ENCODE data around the gene HCFC1. TPM values are rescaled to one million over a fixed set of nuclear protein-coding genes. Genes with fewer than 3 reads are reported as not detected.

HCFC1 gene
- total RNA-seq, 1 donor from 2014 or later = 105 TPM

GRCh38 chrX:153968754-153969124, 2.9 kb downstream of the HCFC1 start:
- peak overlapping the region; percentile 88 for H3K27ac Mint-ChIP-seq
- intact Hi-C loops (cut with micrococcal nuclease) = loop anchor here (1.0 kb wide), 1 partner anchor 93 kb away; no protein-coding TSS in a partner anchor
- peak overlapping the region; percentile 100 for H3K4me3 Mint-ChIP-seq
- peaks cover 23% of the 10 kb centered on the region for H3K4me1 Mint-ChIP-seq (ENCODE audit: low read depth)
- DNase-seq (ENCODE audit: low spot score) = no peak
- H3K9me3 Mint-ChIP-seq = no peaks in the 10 kb centered on the region
- H3K27me3 Mint-ChIP-seq (ENCODE audit: insufficient read depth) = no peaks in the 10 kb centered on the region
- peaks cover 18% of the 10 kb centered on the region for H3K36me3 Mint-ChIP-seq (ENCODE audit: low read depth)

GRCh38 chrX:153968255-153968654, 3.4 kb downstream of the HCFC1 start:
- intact Hi-C loops (cut with micrococcal nuclease) = no loop called here
- Mint-ChIP-seq H3K27ac (peak overlapping the region; percentile 88), H3K4me3 (peak overlapping the region; percentile 100), H3K9me3 (no peaks in the 10 kb centered on the region), H3K36me3 (ENCODE audit: low read depth) (peaks cover 18% of the 10 kb centered on the region), H3K27me3 (ENCODE audit: insufficient read depth) (no peaks in the 10 kb centered on the region), H3K4me1 (ENCODE audit: low read depth) (peaks cover 18% of the 10 kb centered on the region)
- DNase-seq (ENCODE audit: low spot score) = no peak

- Mint-ChIP-seq H3K27ac (peak overlapping the region; percentile 88), H3K36me3 (ENCODE audit: low read depth) (peaks cover 18% of the 10 kb centered on the region), H3K9me3 (no peaks in the 10 kb centered on the region), H3K4me1 (ENCODE audit: low read depth) (peaks cover 15% of the 10 kb centered on the region), H3K4me3 (peak overlapping the region; percentile 100), H3K27me3 (ENCODE audit: insufficient read depth) (no peaks in the 10 kb centered on the region)
- DNase-seq (ENCODE audit: low spot score) = no peak
- intact Hi-C loops (cut with micrococcal nuclease) = loop anchor here (1.0 kb wide), 1 partner anchor 14 kb away; no protein-coding TSS in a partner anchor
These were observed 3.9 kb downstream of the HCFC1 start for GRCh38 chrX:153967536-153968224.

GRCh38 chrX:153966841-153967535, 4.6 kb downstream of the HCFC1 start:
- intact Hi-C loops (cut with micrococcal nuclease) = loop anchor here (1.0 kb wide), 1 partner anchor 14 kb away; no protein-coding TSS in a partner anchor
- peak overlapping the region; percentile 100 for H3K4me3 Mint-ChIP-seq
- H3K9me3 Mint-ChIP-seq = no peaks in the 10 kb centered on the region
- H3K27me3 Mint-ChIP-seq (ENCODE audit: insufficient read depth) = no peaks in the 10 kb centered on the region
- peaks cover 15% of the 10 kb centered on the region for H3K4me1 Mint-ChIP-seq (ENCODE audit: low read depth)
- H3K36me3 Mint-ChIP-seq (ENCODE audit: low read depth) = peaks cover 18% of the 10 kb centered on the region
- DNase-seq (ENCODE audit: low spot score) = no peak
- peak overlapping the region; percentile 88 for H3K27ac Mint-ChIP-seq

GRCh38 chrX:153966283-153966688, 5.3 kb downstream of the HCFC1 start:
- H3K4me3 Mint-ChIP-seq = peak overlapping the region; percentile 100
- no peaks in the 10 kb centered on the region for H3K27me3 Mint-ChIP-seq (ENCODE audit: insufficient read depth)
- peaks cover 16% of the 10 kb centered on the region for H3K36me3 Mint-ChIP-seq (ENCODE audit: low read depth)
- DNase-seq (ENCODE audit: low spot score) = no peak
- peak overlapping the region; percentile 88 for H3K27ac Mint-ChIP-seq
- intact Hi-C loops (cut with micrococcal nuclease) = no loop called here
- H3K4me1 Mint-ChIP-seq (ENCODE audit: low read depth) = peaks cover 15% of the 10 kb centered on the region
- no peaks in the 10 kb centered on the region for H3K9me3 Mint-ChIP-seq

- peaks cover 15% of the 10 kb centered on the region for H3K4me1 Mint-ChIP-seq (ENCODE audit: low read depth)
- no peaks in the 10 kb centered on the region for H3K9me3 Mint-ChIP-seq
- H3K4me3 Mint-ChIP-seq = peak overlapping the region; percentile 7
- H3K27me3 Mint-ChIP-seq (ENCODE audit: insufficient read depth) = no peaks in the 10 kb centered on the region
- peaks cover 20% of the 10 kb centered on the region for H3K36me3 Mint-ChIP-seq (ENCODE audit: low read depth)
- H3K27ac Mint-ChIP-seq = no peak overlapping the region
- no peak for DNase-seq (ENCODE audit: low spot score)
- intact Hi-C loops (cut with micrococcal nuclease) = no loop called here
These were observed 6.2 kb downstream of the HCFC1 start for GRCh38 chrX:153965406-153965805.

- H3K36me3 Mint-ChIP-seq (ENCODE audit: low read depth) = peaks cover 15% of the 10 kb centered on the region
- H3K9me3 Mint-ChIP-seq = no peaks in the 10 kb centered on the region
These were observed 7.5 kb downstream of the HCFC1 start for GRCh38 chrX:153964105-153964504.

GRCh38 chrX:153963546-153963945, 8.1 kb downstream of the HCFC1 start:
- H3K9me3 Mint-ChIP-seq = no peaks in the 10 kb centered on the region
- H3K27ac Mint-ChIP-seq = no peak overlapping the region
- H3K27me3 Mint-ChIP-seq (ENCODE audit: insufficient read depth) = no peaks in the 10 kb centered on the region
- H3K4me1 Mint-ChIP-seq (ENCODE audit: low read depth) = peaks cover 15% of the 10 kb centered on the region
- intact Hi-C loops (cut with micrococcal nuclease) = no loop called here
- peaks cover 15% of the 10 kb centered on the region for H3K36me3 Mint-ChIP-seq (ENCODE audit: low read depth)
- no peak overlapping the region for H3K4me3 Mint-ChIP-seq
- no peak for DNase-seq (ENCODE audit: low spot score)

More at GRCh38 chrX:153964105-153964504, 7.5 kb downstream of the HCFC1 start:
- intact Hi-C loops (cut with micrococcal nuclease) = no loop called here
- H3K27me3 Mint-ChIP-seq (ENCODE audit: insufficient read depth) = no peaks in the 10 kb centered on the region
- no peak overlapping the region for H3K27ac Mint-ChIP-seq
- DNase-seq (ENCODE audit: low spot score) = no peak
- H3K4me3 Mint-ChIP-seq = no peak overlapping the region
- H3K4me1 Mint-ChIP-seq (ENCODE audit: low read depth) = peaks cover 15% of the 10 kb centered on the region

- intact Hi-C loops (cut with micrococcal nuclease) = no loop called here
- DNase-seq (ENCODE audit: low spot score) = no peak
- Mint-ChIP-seq H3K27ac (no peak overlapping the region), H3K4me3 (no peak overlapping the region), H3K9me3 (no peaks in the 10 kb centered on the region), H3K4me1 (ENCODE audit: low read depth) (no peaks in the 10 kb centered on the region), H3K36me3 (ENCODE audit: low read depth) (peaks cover 4% of the 10 kb centered on the region), H3K27me3 (ENCODE audit: insufficient read depth) (no peaks in the 10 kb centered on the region)
These were observed 10.3 kb downstream of the HCFC1 start for GRCh38 chrX:153961292-153961691.

- no peaks in the 10 kb centered on the region for H3K27me3 Mint-ChIP-seq (ENCODE audit: insufficient read depth)
- H3K4me1 Mint-ChIP-seq (ENCODE audit: low read depth) = no peaks in the 10 kb centered on the region
- peaks cover 5% of the 10 kb centered on the region for H3K36me3 Mint-ChIP-seq (ENCODE audit: low read depth)
- H3K9me3 Mint-ChIP-seq = no peaks in the 10 kb centered on the region
- intact Hi-C loops (cut with micrococcal nuclease) = no loop called here
- H3K4me3 Mint-ChIP-seq = no peak overlapping the region
- no peak overlapping the region for H3K27ac Mint-ChIP-seq
- no peak for DNase-seq (ENCODE audit: low spot score)
These were observed 10.8 kb downstream of the HCFC1 start for GRCh38 chrX:153960786-153961185.

GRCh38 chrX:153960077-153960476, 11.5 kb downstream of the HCFC1 start:
- Mint-ChIP-seq H3K27me3 (ENCODE audit: insufficient read depth) (no peaks in the 10 kb centered on the region), H3K36me3 (ENCODE audit: low read depth) (peaks cover 8% of the 10 kb centered on the region), H3K4me3 (no peak overlapping the region)

GRCh38 chrX:153959649-153960048, 12.0 kb downstream of the HCFC1 start:
- Mint-ChIP-seq H3K27me3 (ENCODE audit: insufficient read depth) (no peaks in the 10 kb centered on the region), H3K27ac (no peak overlapping the region), H3K4me1 (ENCODE audit: low read depth) (no peaks in the 10 kb centered on the region), H3K36me3 (ENCODE audit: low read depth) (peaks cover 8% of the 10 kb centered on the region), H3K9me3 (no peaks in the 10 kb centered on the region), H3K4me3 (no peak overlapping the region)
- no peak for DNase-seq (ENCODE audit: low spot score)
- intact Hi-C loops (cut with micrococcal nuclease) = no loop called here

More at GRCh38 chrX:153960077-153960476, 11.5 kb downstream of the HCFC1 start:
- Mint-ChIP-seq H3K4me1 (ENCODE audit: low read depth) (no peaks in the 10 kb centered on the region), H3K27ac (no peak overlapping the region), H3K9me3 (no peaks in the 10 kb centered on the region)
- DNase-seq (ENCODE audit: low spot score) = no peak
- intact Hi-C loops (cut with micrococcal nuclease) = no loop called here

GRCh38 chrX:153958605-153959004, 13.0 kb downstream of the HCFC1 start:
- Mint-ChIP-seq H3K4me3 (no peak overlapping the region), H3K9me3 (no peaks in the 10 kb centered on the region), H3K27me3 (ENCODE audit: insufficient read depth) (no peaks in the 10 kb centered on the region), H3K36me3 (ENCODE audit: low read depth) (peaks cover 8% of the 10 kb centered on the region), H3K27ac (no peak overlapping the region), H3K4me1 (ENCODE audit: low read depth) (no peaks in the 10 kb centered on the region)
- no peak for DNase-seq (ENCODE audit: low spot score)
- intact Hi-C loops (cut with micrococcal nuclease) = no loop called here

Data from activated T-helper 1 cell treated with anti-CD3 and anti-CD28 coated beads, Interleukin-12 subunit alpha, Interleukin-12 subunit beta, Interleukin-2, Interleukin-4 antibody, amounts not matched to agents 30 ng/mL and 10 ng/mL and 1 ng/mL, durations not matched to agents 14 hours and 24 hours and 36 hours (primary cell).